Bronchial epithelial cell (primary cell): ENCODE data around the gene CORO2A. TPM values are rescaled to one million over a fixed set of nuclear protein-coding genes. Genes with fewer than 3 reads are reported as not detected.

ENCODE experiments used
- DNase-seq: peaks from one replicate; pipeline ENCODE4 v3.0.0-alpha.2; 2010; ENCODE audit warnings: low read depth
- FAIRE-seq: peaks from 2 replicates; lab custom pipeline; 2011; peaks lifted over from hg19 to GRCh38; lab: Jason Lieb, UNC
- H3K27me3 ChIP-seq: 2 replicates; pipeline ENCODE4 v1.5.1; 2011; ENCODE audit warnings: low read length; ENCODE audit not compliant: control insufficient read depth, insufficient read depth
- H3K36me3 ChIP-seq: 2 replicates; pipeline ENCODE4 v1.5.1; 2011; ENCODE audit warnings: low read length; ENCODE audit not compliant: control insufficient read depth, insufficient read depth
- H3K4me3 ChIP-seq: 2 replicates; pipeline ENCODE4 v1.5.1; 2011; ENCODE audit warnings: mild to moderate bottlenecking, low read depth, low read length, control low read depth
- total RNA-seq: library from RNA; depleted of rRNA; stranded (reverse); fragments of >200 nt; gene quantifications from 2 replicates; pipeline ENCODE4 v1.2.1, GENCODE V29; 2014
- TF ChIP-seq, protein P1 (sequence below): IDR thresholded peaks from 2 replicates; pipeline ENCODE4 v1.5.1; 2011; ENCODE audit warnings: mild to moderate bottlenecking, moderate library complexity, low read length, control low read depth, inconsistent platforms; ENCODE audit not compliant: insufficient read depth, severe bottlenecking

The CORO2A gene
- total RNA-seq, 1 donor from 2014 or later, result 22.1 TPM

DNA sequence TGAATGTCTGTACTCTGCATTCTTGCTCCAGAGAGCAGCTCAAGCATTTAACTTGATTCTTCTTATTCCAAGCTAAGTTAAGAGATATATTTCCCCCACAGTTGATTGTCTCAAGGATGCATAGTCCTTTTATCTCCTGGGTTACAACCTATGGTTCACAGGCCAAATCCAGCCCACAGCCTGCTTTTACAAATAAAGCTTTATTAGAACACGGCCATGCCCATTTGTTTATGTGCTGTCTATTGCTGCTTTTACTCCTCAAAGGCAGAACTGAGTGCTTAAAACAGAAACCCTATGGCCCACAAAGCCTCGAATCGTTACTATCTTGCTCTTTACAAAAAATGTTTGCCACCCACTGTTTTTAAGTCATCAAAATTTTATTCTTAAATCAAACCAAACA is 37.2 kb upstream of the CORO2A start:
- TF ChIP-seq, protein P1, sequence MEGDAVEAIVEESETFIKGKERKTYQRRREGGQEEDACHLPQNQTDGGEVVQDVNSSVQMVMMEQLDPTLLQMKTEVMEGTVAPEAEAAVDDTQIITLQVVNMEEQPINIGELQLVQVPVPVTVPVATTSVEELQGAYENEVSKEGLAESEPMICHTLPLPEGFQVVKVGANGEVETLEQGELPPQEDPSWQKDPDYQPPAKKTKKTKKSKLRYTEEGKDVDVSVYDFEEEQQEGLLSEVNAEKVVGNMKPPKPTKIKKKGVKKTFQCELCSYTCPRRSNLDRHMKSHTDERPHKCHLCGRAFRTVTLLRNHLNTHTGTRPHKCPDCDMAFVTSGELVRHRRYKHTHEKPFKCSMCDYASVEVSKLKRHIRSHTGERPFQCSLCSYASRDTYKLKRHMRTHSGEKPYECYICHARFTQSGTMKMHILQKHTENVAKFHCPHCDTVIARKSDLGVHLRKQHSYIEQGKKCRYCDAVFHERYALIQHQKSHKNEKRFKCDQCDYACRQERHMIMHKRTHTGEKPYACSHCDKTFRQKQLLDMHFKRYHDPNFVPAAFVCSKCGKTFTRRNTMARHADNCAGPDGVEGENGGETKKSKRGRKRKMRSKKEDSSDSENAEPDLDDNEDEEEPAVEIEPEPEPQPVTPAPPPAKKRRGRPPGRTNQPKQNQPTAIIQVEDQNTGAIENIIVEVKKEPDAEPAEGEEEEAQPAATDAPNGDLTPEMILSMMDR, result no peak
- no peak overlapping the region for H3K4me3 ChIP-seq
- FAIRE-seq (no peak), DNase-seq (no peak)
- H3K36me3 ChIP-seq, result peaks cover 42% of the 10 kb centered on the region
- H3K27me3 ChIP-seq, result no peaks in the 10 kb centered on the region

DNA sequence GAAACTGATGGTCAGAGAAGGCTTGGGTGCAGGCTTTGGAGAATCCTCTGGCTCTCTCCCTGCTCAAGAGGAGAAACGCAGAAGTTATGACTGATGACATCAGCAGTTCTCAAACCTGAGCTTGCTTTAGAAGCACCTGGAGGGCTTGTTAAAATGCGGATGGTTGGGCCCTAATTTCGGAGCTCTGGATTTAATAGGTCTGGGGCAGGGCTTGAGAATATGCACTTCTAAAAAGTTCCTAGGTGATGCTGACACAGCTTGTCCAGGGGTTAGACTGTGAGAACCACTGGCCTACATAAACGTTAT is 36.6 kb upstream of the CORO2A start:
- no peak for FAIRE-seq
- TF ChIP-seq, protein P1, result no peak
- Histone ChIP-seq H3K36me3 (peaks cover 36% of the 10 kb centered on the region), H3K4me3 (no peak overlapping the region), H3K27me3 (no peaks in the 10 kb centered on the region)
- DNase-seq, result no peak

DNA sequence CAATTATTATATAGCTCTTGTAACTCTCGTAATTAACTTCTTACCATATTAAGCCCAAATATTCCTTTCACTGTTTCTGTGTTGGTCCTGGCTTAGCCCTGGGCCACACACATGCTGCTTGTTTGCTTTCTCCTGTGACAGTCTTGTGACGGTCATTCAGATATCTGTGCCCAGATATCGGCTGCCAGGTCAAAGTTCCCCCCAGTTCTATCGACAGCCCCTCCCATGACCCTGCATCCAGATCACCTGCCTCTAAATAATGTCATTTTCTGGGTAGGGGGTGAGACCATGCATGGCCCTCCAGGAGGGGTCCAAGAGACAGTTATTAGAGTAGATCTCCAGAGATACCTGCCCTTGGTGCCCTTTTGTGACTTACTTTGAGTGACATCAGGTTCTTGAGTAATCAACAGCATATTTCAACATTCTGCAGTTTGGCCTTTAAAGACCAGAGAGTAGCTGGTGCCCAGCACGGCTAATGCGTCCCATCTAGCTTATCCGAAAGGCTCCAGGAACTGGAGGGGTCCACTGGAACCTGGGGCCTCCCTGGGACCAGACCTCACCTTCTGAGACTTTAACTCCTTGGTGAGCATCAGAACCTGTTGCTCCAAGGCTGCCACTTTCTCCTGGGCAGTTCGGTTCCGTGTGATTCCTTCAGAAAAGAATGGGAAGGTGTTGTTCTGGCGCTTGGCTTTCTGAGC is 36.1 kb upstream of the CORO2A start:
- Histone ChIP-seq H3K36me3 (peaks cover 33% of the 10 kb centered on the region), H3K27me3 (no peaks in the 10 kb centered on the region), H3K4me3 (no peak overlapping the region)
- DNase-seq (no peak), FAIRE-seq (no peak)
- TF ChIP-seq, protein P1, result no peak

DNA sequence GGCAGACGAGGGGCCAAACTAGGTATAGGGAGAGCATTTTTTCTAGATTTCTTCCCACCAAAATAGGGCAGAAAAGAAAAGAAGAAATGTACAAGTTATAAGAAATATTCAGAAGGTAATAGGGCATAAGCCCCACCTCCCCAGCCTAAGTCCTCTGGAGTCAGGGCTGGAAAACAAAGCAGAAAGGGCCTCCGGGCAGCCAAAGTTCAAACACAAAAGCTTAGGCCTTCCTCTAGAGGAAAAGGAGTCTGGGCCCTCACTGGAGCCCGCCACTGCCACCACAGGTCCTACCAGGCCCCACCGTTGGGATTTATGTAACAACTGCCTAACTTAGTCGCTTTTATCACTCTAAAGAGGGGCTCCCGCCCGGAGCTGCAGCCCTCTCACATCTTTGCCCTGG is 35.4 kb upstream of the CORO2A start:
- H3K4me3 ChIP-seq, result no peak overlapping the region
- peaks cover 26% of the 10 kb centered on the region for H3K36me3 ChIP-seq
- no peaks in the 10 kb centered on the region for H3K27me3 ChIP-seq
- TF ChIP-seq, protein P1, result no peak
- FAIRE-seq (no peak), DNase-seq (no peak)

DNA sequence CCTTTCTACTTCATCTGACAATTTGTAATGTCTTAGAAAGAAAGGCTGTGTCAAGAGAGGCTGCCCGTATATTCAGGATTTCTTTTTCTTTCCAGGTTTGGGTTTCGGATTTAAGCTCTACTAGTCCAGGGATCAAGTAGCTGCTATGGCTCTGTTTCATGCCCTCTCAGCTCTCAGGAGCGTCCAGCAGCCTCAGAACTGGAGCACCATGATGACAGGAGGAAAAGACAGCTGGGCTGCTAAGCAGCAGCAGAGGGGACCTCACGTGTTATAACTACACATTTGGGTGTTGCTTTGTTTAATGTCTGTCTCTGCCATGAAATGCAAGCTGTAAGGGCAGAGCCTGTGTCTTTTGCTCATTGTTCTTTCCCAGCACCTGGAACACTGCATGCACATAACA is 34.5 kb upstream of the CORO2A start:
- TF ChIP-seq, protein P1, result no peak
- Histone ChIP-seq H3K4me3 (no peak overlapping the region), H3K36me3 (peaks cover 30% of the 10 kb centered on the region), H3K27me3 (no peaks in the 10 kb centered on the region)
- FAIRE-seq (no peak), DNase-seq (no peak)

DNA sequence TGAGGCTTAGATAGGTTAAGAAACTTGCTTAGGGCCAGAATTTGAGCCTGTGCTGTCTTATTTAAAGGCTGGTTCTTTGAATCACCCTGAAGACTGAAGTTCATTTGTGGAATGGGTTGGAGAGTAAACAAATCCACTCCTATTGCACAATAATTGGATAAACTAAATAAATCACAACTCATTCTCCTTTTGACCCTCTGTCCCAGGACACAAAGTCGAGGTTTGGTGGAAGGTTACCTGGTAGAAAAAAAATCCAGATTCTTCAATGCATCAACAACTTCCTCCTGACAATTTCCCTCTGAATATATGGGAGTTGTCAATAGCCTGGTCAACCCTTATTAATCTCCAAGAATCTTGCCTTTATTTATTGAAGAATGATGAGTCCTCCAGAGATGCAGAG is 34.1 kb upstream of the CORO2A start:
- TF ChIP-seq, protein P1, result no peak
- H3K36me3 ChIP-seq, result peaks cover 30% of the 10 kb centered on the region
- H3K27me3 ChIP-seq, result no peaks in the 10 kb centered on the region
- FAIRE-seq, result no peak
- H3K4me3 ChIP-seq, result no peak overlapping the region
- peak; percentile 48 for DNase-seq
